NCI-H128 (cell line): ENCODE measurements around the gene ADAM12.
"Not testable (repeated sequence)": the region's sequence is repeated elsewhere in the genome, so short reads cannot be mapped to it uniquely, and the experiment has no call there.

ENCODE experiments used
- DNase-seq: peaks from one replicate; lab custom pipeline; 2025; ENCODE audit not compliant: unreplicated experiment; lab: John Stamatoyannopoulos, UW

The ADAM12 gene

GRCh38 chr10:126407831-126408230, 19.6 kb upstream of the ADAM12 start:
- no peak for DNase-seq

- no peak for DNase-seq
Measured at GRCh38 chr10:126405239-126405775, 17.0 kb upstream of the ADAM12 start.

GRCh38 chr10:126402721-126403695, 14.7 kb upstream of the ADAM12 start:
- no peak for DNase-seq

- DNase-seq, result no peak
Measured at GRCh38 chr10:126400641-126401040, 12.4 kb upstream of the ADAM12 start.

GRCh38 chr10:126398924-126399323, 10.6 kb upstream of the ADAM12 start:
- DNase-seq, result no peak

- no peak for DNase-seq
Measured at GRCh38 chr10:126398383-126398743, 10.1 kb upstream of the ADAM12 start.

GRCh38 chr10:126397640-126398382, 9.5 kb upstream of the ADAM12 start:
- DNase-seq, result no peak

GRCh38 chr10:126397156-126397555, 8.9 kb upstream of the ADAM12 start:
- no peak for DNase-seq

GRCh38 chr10:126394948-126395347, 6.7 kb upstream of the ADAM12 start:
- no peak for DNase-seq

GRCh38 chr10:126393076-126393475, 4.8 kb upstream of the ADAM12 start:
- DNase-seq, result no peak

- DNase-seq, result no peak
Measured at GRCh38 chr10:126392469-126392868, 4.2 kb upstream of the ADAM12 start.

- no peak for DNase-seq
Measured at GRCh38 chr10:126392068-126392467, 3.8 kb upstream of the ADAM12 start.

GRCh38 chr10:126391192-126391885, 3.1 kb upstream of the ADAM12 start:
- no peak for DNase-seq

- DNase-seq, result no peak
Measured at GRCh38 chr10:126390324-126390723, 2.0 kb upstream of the ADAM12 start.

- DNase-seq, result no peak
Measured at GRCh38 chr10:126387041-126387921, 996 bp downstream of the ADAM12 start.

- no peak for DNase-seq
Measured at GRCh38 chr10:126384269-126384873, 3.9 kb downstream of the ADAM12 start.

- no peak for DNase-seq
Measured at GRCh38 chr10:126380352-126381076, 7.8 kb downstream of the ADAM12 start.

GRCh38 chr10:126379166-126379565, 9.1 kb downstream of the ADAM12 start:
- not testable (repeated sequence) for DNase-seq

- DNase-seq, result no peak
Measured at GRCh38 chr10:126376956-126377355, 11.3 kb downstream of the ADAM12 start.
